Transverse colon (tissue), 4 donors: ENCODE measurements around the gene PACRG. TPM values are rescaled to one million over a fixed set of nuclear protein-coding genes. Genes with fewer than 3 reads are reported as not detected.

Experiments
- DNase-seq: peaks from one replicate; pipeline ENCODE4 v3.0.0-alpha.2; 2019
- H3K27ac ChIP-seq, 4 donors: fragments of 200-600 bp; sonication (generic); 2 replicates each; pipeline ENCODE4 v1.5.1; 2016 to 2018; ENCODE audit warnings: inconsistent platforms in 4 of 4
- H3K27me3 ChIP-seq: fragments of 200-600 bp; sonication (generic); 2 replicates; pipeline ENCODE4 v1.5.1; 2017; ENCODE audit warnings: inconsistent platforms
- H3K36me3 ChIP-seq, 4 donors: fragments of 200-600 bp; sonication (generic); 2 replicates each; pipeline ENCODE4 v1.5.1; 2017 to 2019; ENCODE audit warnings: inconsistent platforms in 4 of 4
- H3K4me1 ChIP-seq, 4 donors: fragments of 200-600 bp; sonication (generic); 2 replicates each; pipeline ENCODE4 v1.5.1; 2017 to 2020; ENCODE audit warnings: inconsistent platforms in 4 of 4
- H3K4me3 ChIP-seq, 4 donors: fragments of 200-600 bp; sonication (generic); 1 replicate in 1 of 4; 2 replicates in 3 of 4; pipeline versions ENCODE4 v1.5.1 to v1.6.1; 2017 to 2019; ENCODE audit warnings: inconsistent platforms in 4 of 4
- H3K9me3 ChIP-seq, 2 donors: fragments of 200-600 bp; sonication (generic); 2 replicates each; pipeline ENCODE4 v1.5.1; 2017 to 2019; ENCODE audit warnings: inconsistent platforms in 2 of 2
- EP300 ChIP-seq: sonication (generic); formaldehyde crosslinking; IDR thresholded peaks from one replicate; pipeline ENCODE4 v1.6.1; 2017; ENCODE audit warnings: antibody characterized with exemption, low read depth
- POLR2A ChIP-seq: fragments of 450-650 bp; IDR thresholded peaks from one replicate; pipeline ENCODE4 v1.6.1; 2016; ENCODE audit warnings: antibody characterized with exemption, mild to moderate bottlenecking, moderate library complexity
- POLR2AphosphoS5 ChIP-seq, 3 donors: sonication (generic); formaldehyde crosslinking; IDR thresholded peaks; one replicate each; pipeline ENCODE4 v1.6.1; 2016; ENCODE audit warnings: antibody characterized with exemption in 3 of 3
- WGBS, 2 donors: methylation state at CpG; one replicate each; pipeline ENCODE4 v1.1.5; 2018; ENCODE audit warnings: low coverage in 1 of 2; 5-methylcytosine and 5-hydroxymethylcytosine counted together
- in situ Hi-C, 4 donors: fragments of 200-750 bp; cut with MboI; loops; one replicate each; pipeline versions ENCODE4 v1.15.0 to v1.15.1; 2017; ENCODE audit warnings: low sequenced_read_pairs in 3 of 4, low pct_ligation_motif_present in 1 of 4, low pct_unique_long_range_greater_than_20kb in 1 of 4
- intact Hi-C: fragments of 100-400 bp; cut with DNase I; formaldehyde crosslinking; loops from one replicate; pipeline ENCODE4 v1.15.1; 2023; ENCODE audit warnings: low total_unique reads
- total RNA-seq, 4 donors: library from RNA; depleted of rRNA; stranded (reverse); fragments of >200 nt; gene quantifications; one replicate each; pipeline ENCODE4 v1.1.0, GENCODE V29; 2016
- TF ChIP-seq, protein P1 (sequence below), 5 experiments: fragments of 200-600 bp in 3 of 5; fragments of 450-650 bp in 2 of 5; sonication (generic) in 3 of 5; IDR thresholded peaks; 1 replicate in 2 of 5; 2 replicates in 3 of 5; pipeline ENCODE4 v1.5.1; 2016 to 2017; ENCODE audit warnings: antibody characterized with exemption in 5 of 5, inconsistent platforms in 3 of 5, mild to moderate bottlenecking in 2 of 5, moderate library complexity in 1 of 5

PACRG gene
- total RNA-seq, 4 donors from 2014 or later: 1.2 to 13.8 (median 1.4) TPM; not detected in 1

DNA sequence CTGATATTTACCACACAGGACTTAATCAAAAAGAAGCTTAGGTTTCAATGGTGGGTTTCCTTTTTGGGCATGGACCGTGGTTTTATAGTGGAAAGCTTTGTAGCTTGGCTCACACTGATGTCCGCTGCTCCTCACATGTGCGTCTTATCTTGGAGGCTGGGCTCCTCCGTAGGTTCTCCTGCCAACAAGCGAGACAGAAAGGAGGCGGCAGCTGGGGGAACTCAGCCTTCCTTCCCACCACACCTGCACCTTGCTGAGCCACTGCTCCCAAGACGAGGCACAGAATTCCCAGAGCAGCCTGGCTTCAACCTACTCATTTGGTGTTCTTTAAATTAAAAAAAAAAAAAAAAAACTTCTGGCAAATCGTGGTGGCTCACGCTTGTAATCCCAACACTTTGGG is 451.3 kb downstream of the PACRG start:
- H3K4me3 ChIP-seq: no peak overlapping the region
- no peaks in the 10 kb centered on the region for H3K36me3 ChIP-seq
- WGBS, 2 donors: 82 to 86% methylated on average over 3 to 9 of the region's 9 CpGs

DNA sequence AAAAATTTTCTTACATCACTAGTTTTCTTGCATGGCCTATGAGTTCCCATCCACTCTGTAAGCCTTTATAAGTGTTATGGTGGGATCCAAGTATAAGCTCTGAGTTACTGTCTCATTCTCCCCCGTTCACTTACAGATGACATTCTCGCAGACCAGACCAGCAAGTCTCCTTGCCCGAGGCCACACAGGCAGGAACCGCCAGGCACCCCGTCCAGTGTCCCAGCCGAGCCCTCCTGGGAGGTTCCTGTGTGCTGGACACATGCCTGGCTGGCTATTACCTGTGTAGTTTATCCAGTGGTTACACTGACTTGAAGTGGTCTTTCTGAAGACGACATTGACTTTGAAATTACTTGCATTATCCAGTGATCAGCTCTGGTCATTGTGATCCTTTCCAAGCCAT is 451.9 kb downstream of the PACRG start:
- no peak for TF ChIP-seq POLR2A
- TF ChIP-seq EP300: no peak
- TF ChIP-seq, protein P1, sequence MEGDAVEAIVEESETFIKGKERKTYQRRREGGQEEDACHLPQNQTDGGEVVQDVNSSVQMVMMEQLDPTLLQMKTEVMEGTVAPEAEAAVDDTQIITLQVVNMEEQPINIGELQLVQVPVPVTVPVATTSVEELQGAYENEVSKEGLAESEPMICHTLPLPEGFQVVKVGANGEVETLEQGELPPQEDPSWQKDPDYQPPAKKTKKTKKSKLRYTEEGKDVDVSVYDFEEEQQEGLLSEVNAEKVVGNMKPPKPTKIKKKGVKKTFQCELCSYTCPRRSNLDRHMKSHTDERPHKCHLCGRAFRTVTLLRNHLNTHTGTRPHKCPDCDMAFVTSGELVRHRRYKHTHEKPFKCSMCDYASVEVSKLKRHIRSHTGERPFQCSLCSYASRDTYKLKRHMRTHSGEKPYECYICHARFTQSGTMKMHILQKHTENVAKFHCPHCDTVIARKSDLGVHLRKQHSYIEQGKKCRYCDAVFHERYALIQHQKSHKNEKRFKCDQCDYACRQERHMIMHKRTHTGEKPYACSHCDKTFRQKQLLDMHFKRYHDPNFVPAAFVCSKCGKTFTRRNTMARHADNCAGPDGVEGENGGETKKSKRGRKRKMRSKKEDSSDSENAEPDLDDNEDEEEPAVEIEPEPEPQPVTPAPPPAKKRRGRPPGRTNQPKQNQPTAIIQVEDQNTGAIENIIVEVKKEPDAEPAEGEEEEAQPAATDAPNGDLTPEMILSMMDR (IDR thresholded peaks at IDR 0.05): no peak
- no peak for TF ChIP-seq POLR2AphosphoS5 (IDR thresholded peaks at IDR 0.05)
- H3K36me3 ChIP-seq: no peaks in the 10 kb centered on the region
- no peaks in the 10 kb centered on the region for H3K9me3 ChIP-seq
- no peaks in the 10 kb centered on the region for H3K4me1 ChIP-seq
- WGBS, 2 donors: 71 to 78% methylated on average over 6 to 7 of the region's 7 CpGs
- in situ Hi-C loops (no loop called here), intact Hi-C loops (no loop called here)
- no peak for DNase-seq
- H3K27me3 ChIP-seq: no peaks in the 10 kb centered on the region
- no peak overlapping the region for H3K27ac ChIP-seq
- no peak overlapping the region for H3K4me3 ChIP-seq

More for the DNA sequence above, 451.3 kb downstream of the PACRG start:
- intact Hi-C loops: no loop called here
- H3K27me3 ChIP-seq: no peaks in the 10 kb centered on the region
- in situ Hi-C loops: no loop called here
- H3K27ac ChIP-seq: no peak overlapping the region
- TF ChIP-seq, protein P1 (IDR thresholded peaks at IDR 0.05): no peak
- TF ChIP-seq POLR2AphosphoS5 (IDR thresholded peaks at IDR 0.05): no peak
- TF ChIP-seq POLR2A: no peak
- TF ChIP-seq EP300: no peak
- H3K9me3 ChIP-seq: no peaks in the 10 kb centered on the region
- DNase-seq: no peak
- H3K4me1 ChIP-seq: no peaks in the 10 kb centered on the region

DNA sequence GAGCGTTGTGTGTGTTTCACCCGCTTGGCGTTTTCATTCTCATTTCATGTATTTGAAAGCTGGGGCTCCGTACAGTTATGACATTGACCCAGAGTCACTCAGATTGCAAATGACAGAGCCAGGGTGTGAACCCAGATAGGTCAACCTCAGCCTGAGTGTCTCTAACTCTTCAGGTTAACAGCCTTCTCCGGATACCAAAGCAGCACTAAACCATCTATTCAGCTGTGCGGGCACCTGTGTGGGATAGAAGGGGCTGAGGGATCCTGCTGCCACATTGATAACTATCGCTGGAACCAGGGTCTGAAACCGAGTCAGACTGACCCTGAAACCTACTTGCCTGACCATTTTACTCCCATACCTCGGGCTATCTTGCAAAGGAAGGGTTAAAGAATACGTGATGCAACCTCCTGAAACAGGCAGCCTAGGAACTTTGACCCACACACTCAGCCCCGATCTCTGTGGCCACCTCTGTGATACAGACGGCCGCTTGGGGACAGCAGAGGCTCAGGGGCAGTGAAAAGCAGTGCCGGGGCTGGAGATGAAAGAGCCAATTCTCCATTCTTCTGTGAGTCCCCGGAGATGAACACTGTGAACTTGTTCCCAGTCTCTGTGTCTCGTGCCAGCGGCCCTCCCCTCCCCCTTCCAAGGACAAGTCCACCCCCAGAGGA is 453.2 kb downstream of the PACRG start:
- TF ChIP-seq, protein P1 (IDR thresholded peaks at IDR 0.05): peak; percentile 11 to 48 (median 32)
- TF ChIP-seq POLR2AphosphoS5 (IDR thresholded peaks at IDR 0.05): no peak
- Histone ChIP-seq H3K4me3 (no peak overlapping the region), H3K4me1 (no peaks in the 10 kb centered on the region), H3K27me3 (no peaks in the 10 kb centered on the region), H3K36me3 (no peaks in the 10 kb centered on the region), H3K9me3 (no peaks in the 10 kb centered on the region), H3K27ac (no peak overlapping the region)
- peak; percentile 29 for DNase-seq
- 49 to 69% methylated on average over 6 to 17 of the region's 17 CpGs for WGBS, 2 donors
- in situ Hi-C loops: no loop called here
- intact Hi-C loops: no loop called here

DNA sequence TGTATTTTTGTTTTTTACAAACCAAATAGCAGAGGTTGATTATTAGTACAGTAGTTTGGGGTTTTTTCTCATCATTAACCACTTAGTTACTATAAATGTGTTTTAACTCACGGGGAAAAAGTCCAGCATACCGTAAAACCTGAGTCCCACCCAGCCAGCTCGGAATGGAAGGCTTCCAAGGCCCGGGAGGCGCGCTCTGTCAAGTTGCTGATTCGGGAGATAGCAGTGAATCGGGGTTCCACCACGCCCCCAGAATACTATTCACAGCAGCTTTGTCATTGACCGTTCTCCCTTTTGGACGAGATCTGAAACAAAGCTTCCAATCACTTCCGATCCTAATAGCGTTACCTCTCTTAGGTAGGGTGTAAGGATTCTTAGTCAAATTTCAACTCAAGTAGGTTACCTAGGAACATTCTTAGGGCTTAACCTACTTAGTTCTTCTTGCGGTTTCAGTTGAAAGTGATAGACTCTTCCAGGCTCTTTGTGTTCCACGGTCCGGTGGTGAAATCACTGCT is 453.9 kb downstream of the PACRG start:
- intact Hi-C loops: no loop called here

More for the DNA sequence above, 453.9 kb downstream of the PACRG start:
- DNase-seq: no peak
- Histone ChIP-seq H3K27me3 (no peaks in the 10 kb centered on the region), H3K27ac (no peak overlapping the region), H3K4me3 (no peak overlapping the region), H3K36me3 (no peaks in the 10 kb centered on the region), H3K4me1 (no peaks in the 10 kb centered on the region), H3K9me3 (no peaks in the 10 kb centered on the region)
- in situ Hi-C loops: no loop called here
- TF ChIP-seq EP300 (no peak), POLR2A (no peak), POLR2AphosphoS5 (IDR thresholded peaks at IDR 0.05) (no peak)
- TF ChIP-seq, protein P1 (IDR thresholded peaks at IDR 0.05): no peak
- 85 to 90% methylated on average over 10 to 16 of the region's 16 CpGs for WGBS, 2 donors
